Hypothalamus (tissue), 51 donors: Measurements from ENCODE around the gene CBY2.
"Not testable (repeated sequence)": the region's sequence is repeated elsewhere in the genome, so short reads cannot be mapped to it uniquely, and the experiment has no call there.

Experiments
- DNase-seq, 51 donors: peaks; one replicate each; lab custom pipeline; 2025; lab: John Stamatoyannopoulos, UW

The CBY2 gene

DNA sequence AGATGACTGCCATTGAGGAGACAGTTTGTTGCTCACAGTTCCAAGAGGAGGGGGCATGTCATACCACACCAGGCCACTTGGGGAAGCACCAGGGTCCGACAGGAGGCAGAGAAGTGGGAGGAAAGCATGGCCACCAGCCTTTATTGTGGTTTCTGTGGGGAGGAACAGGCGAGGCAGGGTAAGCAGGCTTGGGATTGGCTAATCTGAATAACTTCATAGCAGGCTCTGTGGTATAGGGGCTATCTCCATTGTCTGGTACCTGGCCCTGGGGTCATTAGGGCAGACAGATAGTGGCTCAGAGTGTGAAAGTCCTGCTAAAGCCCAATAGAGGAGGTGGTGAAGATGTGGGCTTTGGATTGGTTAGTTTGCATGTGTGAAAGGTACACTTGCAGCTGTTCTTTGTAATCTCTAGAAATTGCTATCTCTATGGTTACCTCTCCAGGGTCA, 35.5 kb downstream of the CBY2 start:
- no peak for DNase-seq

DNA sequence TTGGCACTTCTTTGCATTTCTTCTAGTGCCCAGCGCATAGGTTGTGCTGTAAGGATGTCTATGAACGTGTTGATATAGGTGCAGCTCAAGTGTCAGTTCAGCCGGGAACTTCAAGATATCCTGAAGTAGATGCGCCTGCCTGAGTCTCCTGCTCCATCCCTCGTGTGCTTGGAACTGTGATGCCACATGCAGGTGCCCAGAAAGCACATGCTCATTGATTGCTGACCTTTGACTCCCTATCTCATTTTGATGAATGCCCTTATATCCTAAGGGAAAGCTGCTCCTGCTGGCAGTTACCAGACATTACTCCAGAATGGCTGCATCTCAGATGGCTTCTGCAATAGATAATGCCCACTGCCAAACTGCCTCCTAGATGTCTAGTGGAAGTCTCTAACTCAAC, 40.9 kb downstream of the CBY2 start:
- no peak for DNase-seq

DNA sequence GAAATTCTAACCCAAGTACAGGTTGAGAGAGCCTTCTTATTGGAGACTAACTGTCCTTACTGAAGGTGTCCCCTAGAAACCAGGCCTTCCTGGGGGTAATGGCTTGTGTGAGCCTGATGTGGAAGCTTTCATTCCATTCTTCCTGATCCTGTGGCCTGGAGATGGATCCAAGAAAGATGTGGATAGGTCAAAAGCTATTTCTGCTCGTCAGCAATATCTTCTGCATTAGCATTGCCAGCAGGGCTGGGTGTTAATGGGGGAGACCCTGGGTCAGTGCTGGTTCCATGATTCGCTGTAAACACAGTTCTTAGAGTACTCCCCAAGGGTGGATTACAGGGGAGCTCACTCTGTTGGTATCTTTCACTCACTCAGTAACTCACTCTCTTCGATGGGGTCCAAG, 42.9 kb downstream of the CBY2 start:
- no peak for DNase-seq

DNA sequence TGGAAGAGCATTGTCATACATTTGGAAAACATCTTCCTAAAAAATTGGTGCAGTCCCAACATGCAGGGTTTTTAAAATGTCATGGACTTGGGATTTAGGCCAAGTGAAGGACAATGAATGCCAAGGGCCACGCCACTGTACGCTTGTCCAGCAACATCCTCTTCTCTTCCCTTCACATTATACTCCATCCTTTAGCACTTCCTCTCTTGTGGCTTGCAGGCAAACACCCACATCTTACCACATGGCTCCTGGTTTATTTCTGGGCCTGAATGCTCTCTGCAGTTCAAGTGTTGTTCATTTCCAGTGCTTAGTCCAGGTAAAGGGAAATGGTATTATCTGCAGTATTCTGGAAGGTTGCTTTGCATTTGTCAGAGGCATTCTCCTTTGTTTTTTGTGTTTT, 45.0 kb downstream of the CBY2 start:
- peak in 1 of 51 donors; percentile 2 for DNase-seq

DNA sequence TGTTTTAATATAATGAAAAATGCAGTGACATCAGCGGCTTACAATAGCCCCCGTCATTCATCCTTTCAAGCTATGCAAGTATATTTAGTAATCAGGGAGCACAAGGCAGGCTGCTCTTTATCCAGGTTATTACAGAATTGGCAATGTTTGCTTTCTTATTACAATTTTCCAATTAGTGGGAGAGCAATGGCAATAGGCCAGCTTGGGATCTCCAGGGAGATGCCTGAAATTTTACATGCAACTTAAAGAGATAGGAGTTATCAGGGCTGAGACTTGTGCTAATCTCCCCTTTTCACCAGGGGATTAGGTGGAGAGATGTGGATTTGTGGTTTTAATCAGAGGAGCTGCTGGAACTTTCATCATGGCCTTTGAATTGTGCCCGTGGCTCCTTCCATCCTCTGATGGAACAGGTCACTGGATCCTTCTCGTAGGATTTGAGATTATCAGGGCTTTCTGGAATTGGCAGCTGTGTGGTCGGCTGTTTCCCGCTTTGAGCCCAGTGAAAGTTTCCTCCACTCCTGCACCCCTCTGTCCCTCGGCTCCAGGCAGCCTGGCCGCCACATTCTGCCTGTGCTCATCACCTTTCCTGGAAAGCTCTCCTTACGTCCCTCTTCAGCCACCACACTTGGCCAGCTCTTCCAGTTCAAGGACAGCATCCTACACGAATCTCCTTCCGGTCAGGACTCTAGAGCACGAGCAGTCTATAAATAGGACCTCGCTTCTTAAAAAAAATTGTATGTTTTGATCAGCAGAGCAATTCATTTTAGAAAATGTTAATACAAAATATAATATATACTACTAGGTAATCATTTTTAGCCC, 47.0 kb downstream of the CBY2 start:
- no peak for DNase-seq

DNA sequence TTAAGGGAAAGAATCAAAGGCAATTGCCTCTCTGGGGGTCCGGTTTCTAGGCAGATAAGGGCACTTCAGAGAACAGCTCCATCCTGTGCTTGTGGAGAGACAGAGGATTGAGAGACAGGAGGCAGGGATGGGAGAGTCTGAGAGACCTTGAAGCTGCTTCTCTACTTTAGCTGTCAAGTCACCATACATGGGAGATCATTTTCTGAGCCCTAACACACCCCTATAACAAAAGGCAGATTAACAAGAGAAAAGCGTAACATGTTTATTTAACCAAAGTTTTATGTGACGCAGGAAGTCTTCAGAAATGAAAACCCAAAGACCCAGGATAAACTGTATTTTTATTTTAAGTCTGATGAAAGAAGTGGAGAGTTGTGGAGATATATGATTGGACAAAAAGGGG, 48.4 kb downstream of the CBY2 start:
- DNase-seq = no peak

DNA sequence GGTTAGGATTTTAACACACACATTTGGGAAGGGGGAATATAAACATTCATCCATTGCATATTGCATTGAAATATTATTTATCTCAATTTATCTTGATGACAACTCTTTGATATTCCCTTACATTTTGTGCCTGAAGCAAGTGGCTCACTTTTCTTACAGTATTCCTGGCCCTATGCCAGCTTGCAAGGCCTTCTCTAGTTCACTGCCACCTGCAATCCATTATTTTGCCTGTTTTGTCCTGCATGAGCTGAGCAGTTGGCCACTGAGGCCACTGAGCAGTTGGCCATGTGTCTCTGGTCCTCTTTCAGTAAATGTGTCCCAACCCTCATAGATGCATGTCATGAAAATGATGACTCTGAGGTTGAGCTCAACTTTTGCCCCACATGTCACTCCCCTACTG, 49.8 kb downstream of the CBY2 start:
- no peak for DNase-seq

DNA sequence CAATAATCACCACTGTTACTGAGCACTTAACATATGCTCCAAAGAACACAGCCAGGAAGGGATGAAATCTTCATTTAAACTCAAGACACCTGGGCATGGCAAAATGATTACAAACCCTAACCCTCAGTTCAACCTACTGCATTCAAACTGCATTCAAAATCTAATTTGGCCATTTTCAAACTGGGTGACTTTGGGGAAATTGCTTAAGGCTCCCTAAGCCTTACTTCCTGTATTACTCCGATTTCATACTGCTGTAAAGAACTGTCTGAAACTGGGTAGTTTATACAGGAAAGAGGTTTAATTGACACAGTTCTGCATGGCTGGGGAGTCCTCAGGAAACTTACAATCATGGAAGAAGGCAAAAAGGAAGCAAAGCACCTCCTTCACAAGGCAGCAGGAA, 50.4 kb downstream of the CBY2 start:
- DNase-seq = no peak

DNA sequence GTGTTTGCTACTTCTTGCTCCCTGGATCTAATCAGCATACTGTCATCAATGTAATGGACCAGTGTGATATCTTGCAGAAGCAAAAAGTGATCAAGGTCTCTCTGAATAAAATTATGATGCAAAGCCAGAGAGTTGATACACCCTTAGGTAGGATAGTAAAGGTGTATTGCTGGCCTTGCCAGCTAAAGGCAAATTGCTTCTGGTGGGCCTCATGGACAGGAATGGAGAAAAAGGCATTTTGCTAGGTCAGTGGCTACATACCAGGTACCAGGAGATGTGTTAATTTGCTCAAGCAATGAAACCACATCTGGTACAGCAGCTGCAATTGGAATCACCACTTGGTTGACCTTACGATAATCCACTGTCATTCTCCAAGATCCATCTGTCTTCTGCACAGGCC, 54.4 kb downstream of the CBY2 start:
- not testable (repeated sequence) for DNase-seq

DNA sequence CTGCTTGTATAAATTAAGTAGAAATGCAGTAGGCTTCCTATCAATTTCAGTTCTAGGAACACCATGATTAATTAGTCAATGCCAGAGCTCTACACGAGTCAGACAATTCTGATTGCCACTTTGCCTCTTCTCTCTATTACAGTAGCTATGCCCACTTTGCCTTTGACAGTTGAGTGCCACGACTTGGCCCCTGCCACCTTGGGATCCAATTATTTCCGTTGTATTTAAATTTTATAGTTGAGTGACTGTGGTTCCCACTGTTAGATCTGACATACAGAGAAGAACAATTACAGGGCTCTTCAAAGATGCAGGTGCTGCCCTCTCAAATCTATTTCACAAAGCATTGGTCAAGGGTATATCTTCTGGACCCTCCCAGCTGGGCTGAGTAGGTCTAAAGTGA, 55.5 kb downstream of the CBY2 start:
- DNase-seq = not testable (repeated sequence)

DNA sequence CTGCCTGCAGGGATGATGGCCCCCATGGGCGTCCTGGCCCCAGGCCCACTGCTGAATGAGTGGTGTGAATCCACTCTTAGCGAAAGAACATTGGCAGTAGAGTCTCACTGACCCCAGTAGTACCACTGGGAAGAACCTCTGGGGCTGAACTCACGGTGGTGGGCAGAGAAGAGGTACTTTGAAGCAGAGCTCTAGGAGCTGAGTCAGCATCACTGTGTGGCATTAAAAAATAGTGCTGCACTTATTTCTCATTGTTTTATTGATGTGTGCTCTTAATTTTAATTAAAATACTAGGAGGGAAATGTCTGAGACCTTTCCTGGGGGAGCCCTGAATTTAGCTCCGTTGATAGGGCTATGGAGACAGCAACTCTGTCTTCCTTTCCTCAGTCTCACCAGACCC, 61.3 kb downstream of the CBY2 start:
- no peak for DNase-seq
